Caco-2 (cell line): ENCODE data around the gene INAFM2. TPM values are rescaled to one million over a fixed set of nuclear protein-coding genes. Genes with fewer than 3 reads are reported as not detected.

Experiments
- BruUV-seq: library from RNA; stranded (reverse); fragments of 400-500 nt; replicated peaks from 2 replicates; lab custom pipeline; 2021; lab: Mats Ljungman, UMichigan
- CTCF ChIA-PET: fragments of 300-600 bp; sonication (Branson Sonifier 250); formaldehyde crosslinking; loops from one replicate; lab custom pipeline; 2022; ENCODE audit warnings: antibody characterized with exemption; lab: Charles Lee
- POLR2A ChIA-PET: fragments of 300-600 bp; sonication (Branson Sonifier 250); formaldehyde crosslinking; loops from one replicate; lab custom pipeline; 2022; ENCODE audit warnings: antibody characterized with exemption; lab: Charles Lee
- DNase-seq, 2 experiments: peaks; one replicate each; pipeline versions ENCODE4 v3.0.0 to v3.0.0-alpha.2; 2020 to 2022
- H3K27me3 ChIP-seq: replicated peaks from 2 replicates; pipeline ENCODE4 v1.6.0; 2011; ENCODE audit warnings: low read length; ENCODE audit not compliant: control insufficient read depth, insufficient read depth
- H3K36me3 ChIP-seq: 2 replicates; pipeline ENCODE4 v1.5.1; 2011; ENCODE audit warnings: low read length; ENCODE audit not compliant: control insufficient read depth, insufficient read depth
- H3K4me1 ChIP-seq: fragments of 250-450 bp; sonication (Bioruptor Pico); 2 replicates; pipeline ENCODE4 v1.5.1; 2020; ENCODE audit warnings: mild to moderate bottlenecking
- H3K4me3 ChIP-seq: 2 replicates; pipeline ENCODE4 v1.5.1; 2011; ENCODE audit warnings: low read depth, mild to moderate bottlenecking, control low read depth, low read length
- H3K9me3 ChIP-seq: fragments of 250-450 bp; sonication (Bioruptor Pico); 2 replicates; pipeline ENCODE4 v1.5.1; 2020; ENCODE audit warnings: mild to moderate bottlenecking, moderate library complexity
- H3K27ac Mint-ChIP-seq: one replicate; pipeline ENCODE4 v1.8.0; 2022; ENCODE audit warnings: mixed read lengths; ENCODE audit not compliant: unreplicated experiment
- H3K27me3 Mint-ChIP-seq: one replicate; pipeline ENCODE4 v1.8.0; 2022; ENCODE audit warnings: mixed read lengths; ENCODE audit not compliant: insufficient read depth, unreplicated experiment
- H3K36me3 Mint-ChIP-seq: one replicate; pipeline ENCODE4 v1.8.0; 2022; ENCODE audit warnings: mild to moderate bottlenecking, mixed read lengths; ENCODE audit not compliant: insufficient read depth, unreplicated experiment
- H3K4me1 Mint-ChIP-seq: one replicate; pipeline ENCODE4 v1.8.0; 2022; ENCODE audit warnings: low read depth, mixed read lengths; ENCODE audit not compliant: unreplicated experiment
- H3K4me3 Mint-ChIP-seq: one replicate; pipeline ENCODE4 v1.8.0; 2022; ENCODE audit warnings: mild to moderate bottlenecking, moderate library complexity, mixed read lengths; ENCODE audit not compliant: unreplicated experiment
- H3K9me3 Mint-ChIP-seq: one replicate; pipeline ENCODE4 v1.8.0; 2022; ENCODE audit warnings: mixed read lengths; ENCODE audit not compliant: unreplicated experiment
- CTCF ChIP-seq, 2 experiments: fragments of 200-600 bp in 1 of 2; IDR thresholded peaks; 1 replicate in 1 of 2; 2 replicates in 1 of 2; pipeline versions ENCODE4 v1.5.1 to v1.8.0; 2011 to 2022; ENCODE audit warnings: antibody characterized with exemption in 1 of 2, control low read depth in 1 of 2, inconsistent platforms in 1 of 2, low read depth in 1 of 2, low read length in 1 of 2, mild to moderate bottlenecking in 1 of 2, moderate library complexity in 1 of 2; ENCODE audit not compliant: insufficient read depth in 1 of 2, severe bottlenecking in 1 of 2, unreplicated experiment in 1 of 2
- intact Hi-C: fragments of 100-400 bp; cut with micrococcal nuclease; formaldehyde crosslinking; loops from one replicate; pipeline ENCODE4 v1.10.0; 2022; ENCODE audit not compliant: unreplicated experiment
- total RNA-seq: library from RNA; stranded (reverse); gene quantifications from 2 replicates; pipeline ENCODE4 v1.2.3, GENCODE V29; 2022

Gene INAFM2
- total RNA-seq, 1 experiment from 2014 or later, result 13.4 TPM

GRCh38 chr15:40306371-40306770 is 17.1 kb upstream of the INAFM2 start:
- no TSS peak for BruUV-seq
- POLR2A ChIA-PET, result no interaction called here

GRCh38 chr15:40306908-40307307 is 16.6 kb upstream of the INAFM2 start:
- no peaks in the 10 kb centered on the region for H3K36me3 Mint-ChIP-seq
- intact Hi-C loops, result no loop called here
- no peaks in the 10 kb centered on the region for H3K9me3 Mint-ChIP-seq
- no peak for TF ChIP-seq CTCF (IDR thresholded peaks at IDR 0.05; ENCODE audit: insufficient read depth in 1 of 2, low read depth in 1 of 2, low read length in 1 of 2, severe bottlenecking in 1 of 2, unreplicated experiment in 1 of 2)
- H3K4me3 Mint-ChIP-seq, result no peak overlapping the region
- H3K36me3 ChIP-seq, result no peaks in the 10 kb centered on the region
- no peaks in the 10 kb centered on the region for H3K4me1 ChIP-seq
- H3K4me3 ChIP-seq, result no peak overlapping the region
- CTCF ChIA-PET, result interaction anchor here (0.5 to 4.2 kb wide), 10 partner anchors 13 to 134 kb away, joined by 3 to 34 read pairs (median 4); partner anchors contain the start of genes ANKRD63 and BAHD1
- no TSS peak for BruUV-seq
- no peak overlapping the region for H3K27ac Mint-ChIP-seq
- no peaks in the 10 kb centered on the region for H3K4me1 Mint-ChIP-seq
- H3K27me3 ChIP-seq, result no peaks in the 10 kb centered on the region
- H3K9me3 ChIP-seq, result no peaks in the 10 kb centered on the region
- no peak for DNase-seq
- no peaks in the 10 kb centered on the region for H3K27me3 Mint-ChIP-seq
- POLR2A ChIA-PET, result no interaction called here

More at GRCh38 chr15:40306371-40306770, 17.1 kb upstream of the INAFM2 start:
- DNase-seq, result no peak
- Mint-ChIP-seq H3K27ac (no peak overlapping the region), H3K27me3 (no peaks in the 10 kb centered on the region), H3K9me3 (no peaks in the 10 kb centered on the region), H3K4me3 (no peak overlapping the region), H3K4me1 (no peaks in the 10 kb centered on the region), H3K36me3 (no peaks in the 10 kb centered on the region)
- no peaks in the 10 kb centered on the region for H3K36me3 ChIP-seq
- no peak for TF ChIP-seq CTCF (IDR thresholded peaks at IDR 0.05; ENCODE audit: insufficient read depth in 1 of 2, low read depth in 1 of 2, low read length in 1 of 2, severe bottlenecking in 1 of 2, unreplicated experiment in 1 of 2)
- H3K27me3 ChIP-seq, result no peaks in the 10 kb centered on the region
- no peaks in the 10 kb centered on the region for H3K4me1 ChIP-seq
- H3K9me3 ChIP-seq, result no peaks in the 10 kb centered on the region
- H3K4me3 ChIP-seq, result no peak overlapping the region
- CTCF ChIA-PET, result interaction anchor here (0.5 to 1.0 kb wide), 2 partner anchors 16 kb away, joined by 3 to 5 read pairs; no protein-coding TSS in a partner anchor
- intact Hi-C loops, result no loop called here

- Mint-ChIP-seq H3K4me1 (no peaks in the 10 kb centered on the region), H3K27me3 (peaks cover 3% of the 10 kb centered on the region), H3K4me3 (no peak within 1 kb of the TSS), H3K27ac (no peak within 1 kb of the TSS), H3K9me3 (no peaks in the 10 kb centered on the region), H3K36me3 (no peaks in the 10 kb centered on the region)
- intact Hi-C loops, result no loop called here
- ChIA-PET CTCF (interaction anchor here (0.6 to 4.2 kb wide), 10 partner anchors 11 to 133 kb away, joined by 3 to 34 read pairs (median 4); partner anchors contain the start of genes ANKRD63 and BAHD1), POLR2A (no interaction called here)
- Histone ChIP-seq H3K9me3 (no peaks in the 10 kb centered on the region), H3K4me3 (no peak within 1 kb of the TSS), H3K27me3 (no peaks in the 10 kb centered on the region), H3K36me3 (no peaks in the 10 kb centered on the region), H3K4me1 (no peaks in the 10 kb centered on the region)
- DNase-seq, result peak in 1 of 2 experiments; percentile 36
- BruUV-seq, result no TSS peak
- peak in 1 of 2 experiments; percentile 28 for TF ChIP-seq CTCF (IDR thresholded peaks at IDR 0.05; ENCODE audit: insufficient read depth in 1 of 2, low read depth in 1 of 2, low read length in 1 of 2, severe bottlenecking in 1 of 2, unreplicated experiment in 1 of 2)
Observed at GRCh38 chr15:40307421-40308211, 15.9 kb upstream of the INAFM2 start, which contains the start of gene PLCB2. Gene PLCB2, minus strand, starts transcription at chr15:40307935. Its CDS starts 263 bp downstream, at chr15:40307672.
